ENCODE results near the gene TAF15. TPM values are rescaled to one million over a fixed set of nuclear protein-coding genes. Genes with fewer than 3 reads are reported as not detected.

Gene TAF15
- polyA plus RNA-seq, 1 of the 3 experiments (the other 2 are of a cell fraction), result 78.0 TPM

DNA sequence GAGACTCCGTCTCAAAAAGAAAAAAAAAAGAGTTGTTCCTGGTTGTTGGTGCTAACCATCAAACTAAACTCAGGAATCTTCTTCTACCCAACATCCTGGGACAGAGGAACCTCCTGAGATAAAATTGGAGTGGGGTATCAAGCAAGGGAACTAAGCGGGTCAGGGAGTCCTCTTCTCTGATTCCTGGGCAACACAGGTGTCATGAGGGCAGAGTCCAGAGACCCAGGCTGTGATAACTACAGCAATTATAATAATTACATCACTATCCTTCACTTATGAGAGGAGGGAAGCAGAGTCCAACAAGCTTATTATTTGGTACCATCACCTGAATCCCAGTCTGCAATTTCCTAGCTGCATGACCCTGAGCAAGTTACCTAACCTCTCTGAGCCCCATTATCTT, 40.5 kb upstream of the TAF15 start:
- Histone ChIP-seq H4K20me1 (ENCODE audit: insufficient read depth) (no peaks in the 10 kb centered on the region), H3K9me3 (no peaks in the 10 kb centered on the region), H3K27me3 (ENCODE audit: insufficient read depth) (no peaks in the 10 kb centered on the region), H3K9ac (no peak overlapping the region), H3F3A (replicated peaks; ENCODE audit: insufficient read depth) (no peaks in the 10 kb centered on the region), H3K4me2 (no peak overlapping the region), H3K4me3 (ENCODE audit: low read depth in 2 of 2, low read length in 1 of 2) (no peak overlapping the region), H3K36me3 (replicated peaks in 1 of 2; ENCODE audit: control insufficient read depth in 1 of 2, insufficient read depth in 2 of 2, low read length in 1 of 2) (no peaks in the 10 kb centered on the region), H3K79me2 (ENCODE audit: insufficient read depth) (no peaks in the 10 kb centered on the region), H3K9me2 (no peaks in the 10 kb centered on the region), H3K27ac (ENCODE audit: low read depth in 2 of 2, low read length in 1 of 2) (no peak overlapping the region), H2AFZ (ENCODE audit: low read depth) (no peak overlapping the region), H3K4me1 (ENCODE audit: control insufficient read depth in 1 of 2, insufficient read depth in 2 of 2, low read depth in 1 of 2, low read length in 1 of 2) (peaks cover 0 to 21% of the 10 kb centered on the region in 2 experiments; a peak in 1 of 4 replicates)
- TF ChIP-seq, protein P1, sequence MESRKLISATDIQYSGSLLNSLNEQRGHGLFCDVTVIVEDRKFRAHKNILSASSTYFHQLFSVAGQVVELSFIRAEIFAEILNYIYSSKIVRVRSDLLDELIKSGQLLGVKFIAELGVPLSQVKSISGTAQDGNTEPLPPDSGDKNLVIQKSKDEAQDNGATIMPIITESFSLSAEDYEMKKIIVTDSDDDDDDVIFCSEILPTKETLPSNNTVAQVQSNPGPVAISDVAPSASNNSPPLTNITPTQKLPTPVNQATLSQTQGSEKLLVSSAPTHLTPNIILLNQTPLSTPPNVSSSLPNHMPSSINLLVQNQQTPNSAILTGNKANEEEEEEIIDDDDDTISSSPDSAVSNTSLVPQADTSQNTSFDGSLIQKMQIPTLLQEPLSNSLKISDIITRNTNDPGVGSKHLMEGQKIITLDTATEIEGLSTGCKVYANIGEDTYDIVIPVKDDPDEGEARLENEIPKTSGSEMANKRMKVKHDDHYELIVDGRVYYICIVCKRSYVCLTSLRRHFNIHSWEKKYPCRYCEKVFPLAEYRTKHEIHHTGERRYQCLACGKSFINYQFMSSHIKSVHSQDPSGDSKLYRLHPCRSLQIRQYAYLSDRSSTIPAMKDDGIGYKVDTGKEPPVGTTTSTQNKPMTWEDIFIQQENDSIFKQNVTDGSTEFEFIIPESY (IDR thresholded peaks at IDR 0.05; ENCODE audit: borderline replicate concordance, low read depth), result no peak
- no peak for TF ChIP-seq CHD2 (IDR thresholded peaks at IDR 0.05; ENCODE audit: low read length, partially characterized antibody)
- CTCF ChIA-PET, result interaction anchor here (0.7 to 31.2 kb wide), 3 partner anchors 11 to 39 kb away, joined by 3 to 809 read pairs (median 13); partner anchors contain the start of gene TAF15
- 89% methylated on average over 2 of the region's 2 CpGs for WGBS (ENCODE audit: low lambda C conversion rate)
- POLR2A ChIA-PET, result interaction anchor here (1.6 kb wide), 1 partner anchor 40 kb away, joined by 7 read pairs; the partner anchor contains the start of gene TAF15
- DNase-seq, result no peak

DNA sequence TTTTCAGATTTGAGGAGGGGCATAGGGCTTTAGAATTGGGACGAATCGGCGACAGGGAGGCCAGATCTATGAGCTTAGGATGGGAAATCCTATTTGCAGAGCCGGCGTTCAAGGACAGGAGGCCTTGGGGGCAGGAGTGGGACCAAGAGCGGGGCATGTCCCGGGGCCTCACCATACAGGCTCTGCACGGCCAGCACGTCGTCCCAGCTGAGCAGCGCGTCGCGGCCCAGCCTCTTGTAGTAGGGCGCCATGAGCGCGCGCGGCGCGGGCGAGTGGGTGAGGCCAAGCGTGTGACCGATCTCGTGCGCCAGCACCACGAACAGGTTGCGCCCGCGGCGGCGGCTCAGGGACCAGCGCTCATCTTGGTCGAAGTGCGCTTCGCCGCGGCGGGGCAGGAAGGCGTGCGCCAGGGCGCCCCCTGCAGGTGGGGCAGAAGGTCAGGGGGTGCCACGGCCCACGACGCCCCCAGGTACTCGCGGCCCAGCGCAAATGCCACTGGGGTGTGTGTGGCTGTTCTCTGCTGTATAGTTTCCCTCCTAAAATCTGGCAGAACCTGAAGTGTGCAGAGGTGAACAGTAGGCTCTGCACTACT, 39.3 kb upstream of the TAF15 start:
- Histone ChIP-seq H3K79me2 (ENCODE audit: insufficient read depth) (no peaks in the 10 kb centered on the region), H3K4me1 (ENCODE audit: control insufficient read depth in 1 of 2, insufficient read depth in 2 of 2, low read depth in 1 of 2, low read length in 1 of 2) (peaks cover 0 to 28% of the 10 kb centered on the region in 2 experiments; a peak in 1 of 4 replicates), H3K4me2 (no peak overlapping the region), H3K4me3 (ENCODE audit: low read depth in 2 of 2, low read length in 1 of 2) (no peak overlapping the region), H3K9me2 (no peaks in the 10 kb centered on the region), H3K9ac (no peak overlapping the region), H3K27ac (ENCODE audit: low read depth in 2 of 2, low read length in 1 of 2) (no peak overlapping the region), H3F3A (replicated peaks; ENCODE audit: insufficient read depth) (no peaks in the 10 kb centered on the region), H3K27me3 (ENCODE audit: insufficient read depth) (no peaks in the 10 kb centered on the region), H3K36me3 (replicated peaks in 1 of 2; ENCODE audit: control insufficient read depth in 1 of 2, insufficient read depth in 2 of 2, low read length in 1 of 2) (no peaks in the 10 kb centered on the region), H3K9me3 (no peaks in the 10 kb centered on the region), H4K20me1 (ENCODE audit: insufficient read depth) (no peaks in the 10 kb centered on the region), H2AFZ (ENCODE audit: low read depth) (no peak overlapping the region)
- CTCF ChIA-PET, result interaction anchor here (0.7 to 31.2 kb wide), 7 partner anchors 11 to 157 kb away, joined by 3 to 809 read pairs (median 4); partner anchors contain the start of gene TAF15
- TF ChIP-seq NFIC (IDR thresholded peaks at IDR 0.05; ENCODE audit: borderline replicate concordance), result no peak
- TF ChIP-seq, protein P2, sequence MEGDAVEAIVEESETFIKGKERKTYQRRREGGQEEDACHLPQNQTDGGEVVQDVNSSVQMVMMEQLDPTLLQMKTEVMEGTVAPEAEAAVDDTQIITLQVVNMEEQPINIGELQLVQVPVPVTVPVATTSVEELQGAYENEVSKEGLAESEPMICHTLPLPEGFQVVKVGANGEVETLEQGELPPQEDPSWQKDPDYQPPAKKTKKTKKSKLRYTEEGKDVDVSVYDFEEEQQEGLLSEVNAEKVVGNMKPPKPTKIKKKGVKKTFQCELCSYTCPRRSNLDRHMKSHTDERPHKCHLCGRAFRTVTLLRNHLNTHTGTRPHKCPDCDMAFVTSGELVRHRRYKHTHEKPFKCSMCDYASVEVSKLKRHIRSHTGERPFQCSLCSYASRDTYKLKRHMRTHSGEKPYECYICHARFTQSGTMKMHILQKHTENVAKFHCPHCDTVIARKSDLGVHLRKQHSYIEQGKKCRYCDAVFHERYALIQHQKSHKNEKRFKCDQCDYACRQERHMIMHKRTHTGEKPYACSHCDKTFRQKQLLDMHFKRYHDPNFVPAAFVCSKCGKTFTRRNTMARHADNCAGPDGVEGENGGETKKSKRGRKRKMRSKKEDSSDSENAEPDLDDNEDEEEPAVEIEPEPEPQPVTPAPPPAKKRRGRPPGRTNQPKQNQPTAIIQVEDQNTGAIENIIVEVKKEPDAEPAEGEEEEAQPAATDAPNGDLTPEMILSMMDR (IDR thresholded peaks at IDR 0.05), result peak; percentile 38
- TF ChIP-seq, protein P3, sequence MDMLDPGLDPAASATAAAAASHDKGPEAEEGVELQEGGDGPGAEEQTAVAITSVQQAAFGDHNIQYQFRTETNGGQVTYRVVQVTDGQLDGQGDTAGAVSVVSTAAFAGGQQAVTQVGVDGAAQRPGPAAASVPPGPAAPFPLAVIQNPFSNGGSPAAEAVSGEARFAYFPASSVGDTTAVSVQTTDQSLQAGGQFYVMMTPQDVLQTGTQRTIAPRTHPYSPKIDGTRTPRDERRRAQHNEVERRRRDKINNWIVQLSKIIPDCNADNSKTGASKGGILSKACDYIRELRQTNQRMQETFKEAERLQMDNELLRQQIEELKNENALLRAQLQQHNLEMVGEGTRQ (IDR thresholded peaks at IDR 0.05; ENCODE audit: borderline replicate concordance, low read depth, low read length), result no peak
- TF ChIP-seq, protein P4, sequence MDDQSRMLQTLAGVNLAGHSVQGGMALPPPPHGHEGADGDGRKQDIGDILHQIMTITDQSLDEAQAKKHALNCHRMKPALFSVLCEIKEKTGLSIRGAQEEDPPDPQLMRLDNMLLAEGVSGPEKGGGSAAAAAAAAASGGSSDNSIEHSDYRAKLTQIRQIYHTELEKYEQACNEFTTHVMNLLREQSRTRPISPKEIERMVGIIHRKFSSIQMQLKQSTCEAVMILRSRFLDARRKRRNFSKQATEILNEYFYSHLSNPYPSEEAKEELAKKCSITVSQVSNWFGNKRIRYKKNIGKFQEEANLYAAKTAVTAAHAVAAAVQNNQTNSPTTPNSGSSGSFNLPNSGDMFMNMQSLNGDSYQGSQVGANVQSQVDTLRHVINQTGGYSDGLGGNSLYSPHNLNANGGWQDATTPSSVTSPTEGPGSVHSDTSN (IDR thresholded peaks at IDR 0.05), result no peak
- TF ChIP-seq RAD21 (IDR thresholded peaks at IDR 0.05; ENCODE audit: low read length), result no peak
- no peak for TF ChIP-seq MEF2A (IDR thresholded peaks at IDR 0.05; ENCODE audit: borderline replicate concordance, low read depth)
- TF ChIP-seq, protein P1 (IDR thresholded peaks at IDR 0.05; ENCODE audit: borderline replicate concordance, low read depth), result no peak
- peak; percentile 24 for DNase-seq
- POLR2A ChIA-PET, result interaction anchor here (1.0 to 1.6 kb wide), 2 partner anchors 17 to 39 kb away, joined by 5 to 7 read pairs; partner anchors contain the start of gene TAF15
- WGBS (ENCODE audit: low lambda C conversion rate), result 94% methylated on average over 40 of the region's 48 CpGs
